Astrocyte of the spinal cord (primary cell): ENCODE results near the gene CBLB.

Experiments
- DNase-seq: peaks from one replicate; pipeline ENCODE4 v3.0.0; 2011; ENCODE audit warnings: low read depth, low spot score
- H3K4me3 ChIP-seq: 2 replicates; pipeline ENCODE4 v1.5.1; 2011; ENCODE audit warnings: low read depth, mild to moderate bottlenecking, low read length, moderate library complexity
- in situ Hi-C: cut with HindIII; loops from 2 replicates; pipeline ENCODE4 v1.10.0; 2017; ENCODE audit warnings: low sequenced_read_pairs
- TF ChIP-seq, protein P1 (sequence below): IDR thresholded peaks from 2 replicates; pipeline ENCODE4 v1.5.1; 2012; ENCODE audit warnings: low read depth, mild to moderate bottlenecking, low read length, inconsistent platforms

CBLB gene

DNA sequence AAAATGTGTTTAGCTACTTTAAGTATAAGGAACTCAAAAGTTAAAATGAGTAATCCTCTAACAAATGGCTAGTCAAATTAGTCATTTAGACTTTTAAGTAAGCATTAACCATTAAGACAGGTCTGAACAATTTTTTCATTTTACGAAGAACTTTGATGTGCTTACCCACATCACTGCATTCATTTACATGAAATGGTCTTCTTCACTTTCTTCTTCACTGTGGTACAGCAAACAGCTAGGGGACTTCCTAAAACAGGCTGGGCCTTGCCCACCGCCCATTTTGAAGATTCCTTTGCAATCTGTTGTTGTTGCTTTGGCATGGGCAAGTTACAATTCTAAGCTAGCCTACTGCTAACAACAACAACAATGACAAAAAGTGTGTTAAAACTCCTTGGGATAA, 67.4 kb downstream of the CBLB start:
- TF ChIP-seq, protein P1, sequence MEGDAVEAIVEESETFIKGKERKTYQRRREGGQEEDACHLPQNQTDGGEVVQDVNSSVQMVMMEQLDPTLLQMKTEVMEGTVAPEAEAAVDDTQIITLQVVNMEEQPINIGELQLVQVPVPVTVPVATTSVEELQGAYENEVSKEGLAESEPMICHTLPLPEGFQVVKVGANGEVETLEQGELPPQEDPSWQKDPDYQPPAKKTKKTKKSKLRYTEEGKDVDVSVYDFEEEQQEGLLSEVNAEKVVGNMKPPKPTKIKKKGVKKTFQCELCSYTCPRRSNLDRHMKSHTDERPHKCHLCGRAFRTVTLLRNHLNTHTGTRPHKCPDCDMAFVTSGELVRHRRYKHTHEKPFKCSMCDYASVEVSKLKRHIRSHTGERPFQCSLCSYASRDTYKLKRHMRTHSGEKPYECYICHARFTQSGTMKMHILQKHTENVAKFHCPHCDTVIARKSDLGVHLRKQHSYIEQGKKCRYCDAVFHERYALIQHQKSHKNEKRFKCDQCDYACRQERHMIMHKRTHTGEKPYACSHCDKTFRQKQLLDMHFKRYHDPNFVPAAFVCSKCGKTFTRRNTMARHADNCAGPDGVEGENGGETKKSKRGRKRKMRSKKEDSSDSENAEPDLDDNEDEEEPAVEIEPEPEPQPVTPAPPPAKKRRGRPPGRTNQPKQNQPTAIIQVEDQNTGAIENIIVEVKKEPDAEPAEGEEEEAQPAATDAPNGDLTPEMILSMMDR: no peak
- no peak for DNase-seq
- in situ Hi-C loops: no loop called here
- H3K4me3 ChIP-seq: no peak overlapping the region

DNA sequence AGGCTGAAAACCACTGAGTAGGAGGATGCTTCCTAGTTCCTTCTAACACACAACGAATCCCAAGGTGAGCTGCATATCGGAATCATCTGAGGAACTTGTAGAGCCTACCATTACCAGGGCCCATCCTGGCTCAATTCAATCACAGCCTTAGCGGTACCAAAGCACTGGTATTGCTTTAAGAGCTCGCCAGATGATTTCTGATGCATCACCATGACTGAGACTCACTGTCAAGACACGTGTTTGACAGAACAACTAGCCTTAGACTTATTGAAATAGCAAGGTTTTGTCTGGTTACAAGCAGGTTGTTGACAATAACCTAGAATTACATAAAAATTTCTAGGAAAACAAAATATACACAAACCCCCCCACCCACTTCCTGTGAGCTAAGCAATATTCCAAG, 68.5 kb downstream of the CBLB start:
- H3K4me3 ChIP-seq: no peak overlapping the region
- in situ Hi-C loops: no loop called here
- TF ChIP-seq, protein P1: no peak
- no peak for DNase-seq

- TF ChIP-seq, protein P1: no peak
- H3K4me3 ChIP-seq: no peak overlapping the region
- in situ Hi-C loops: no loop called here
- no peak for DNase-seq
Observed at GRCh38 chr3:105799286-105799685, 69.5 kb downstream of the CBLB start.

GRCh38 chr3:105798381-105798934, 70.4 kb downstream of the CBLB start:
- TF ChIP-seq, protein P1: no peak
- DNase-seq: no peak

GRCh38 chr3:105793040-105793439, 75.8 kb downstream of the CBLB start:
- in situ Hi-C loops: no loop called here
- no peak overlapping the region for H3K4me3 ChIP-seq
- TF ChIP-seq, protein P1: no peak
- peak; percentile 42 for DNase-seq

More at GRCh38 chr3:105798381-105798934, 70.4 kb downstream of the CBLB start:
- in situ Hi-C loops: no loop called here
- H3K4me3 ChIP-seq: no peak overlapping the region

GRCh38 chr3:105791919-105792786, 76.7 kb downstream of the CBLB start:
- TF ChIP-seq, protein P1: no peak
- H3K4me3 ChIP-seq: no peak overlapping the region
- in situ Hi-C loops: no loop called here
- peak; percentile 93 for DNase-seq
